ENCODE data around the gene ZC3H4. TPM values are rescaled to one million over a fixed set of nuclear protein-coding genes. Genes with fewer than 3 reads are reported as not detected.
"Not testable (repeated sequence)": the region's sequence is repeated elsewhere in the genome, so short reads cannot be mapped to it uniquely, and the experiment has no call there.

The ZC3H4 gene
- total and polyA plus RNA-seq, 2 donors: 12.1 to 14.3 TPM

DNA sequence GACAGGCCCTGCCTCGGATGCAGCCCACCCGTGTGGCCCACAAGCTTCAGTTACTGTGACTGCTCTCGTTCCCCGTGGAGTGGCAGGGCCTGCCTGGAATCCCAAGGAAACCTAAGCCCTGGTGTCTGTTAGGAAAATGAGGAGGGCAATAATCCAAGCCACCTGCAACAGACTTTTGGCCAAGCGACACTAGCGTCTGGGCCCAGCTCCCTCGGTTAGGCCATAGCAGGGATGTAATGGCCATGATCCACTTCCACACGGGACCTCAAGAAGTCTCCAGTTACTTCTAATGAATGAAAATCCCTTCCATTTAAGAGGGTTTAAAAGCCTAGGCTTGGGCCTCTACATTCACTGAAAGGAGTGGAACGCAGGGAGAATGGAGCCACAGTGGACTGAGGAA lies 8.9 kb downstream of the ZC3H4 start:
- peaks cover 14 to 37% of the 10 kb centered on the region in 2 donors for H3K4me1 ChIP-seq (ENCODE audit: control insufficient read depth in 2 of 2, insufficient read depth in 2 of 2, low read length in 2 of 2)
- DNase-seq (ENCODE audit: low read depth in 6 of 9, low spot score in 9 of 9): no peak
- H3K27ac ChIP-seq (ENCODE audit: low read depth in 1 of 2, low read length in 1 of 2): peak overlapping the region in 1 of 2 donors; percentile 42
- H3K36me3 ChIP-seq (ENCODE audit: control insufficient read depth in 2 of 2, insufficient read depth in 2 of 2, low read length in 1 of 2): peaks cover 29 to 46% of the 10 kb centered on the region in 2 donors
- H3K9me3 ChIP-seq (ENCODE audit: control insufficient read depth in 2 of 2, insufficient read depth in 1 of 2, low read length in 1 of 2): no peaks in the 10 kb centered on the region
- H3K27me3 ChIP-seq (ENCODE audit: control insufficient read depth in 2 of 2, insufficient read depth in 1 of 2, low read length in 1 of 2): no peaks in the 10 kb centered on the region
- H3K4me3 ChIP-seq (ENCODE audit: low read length in 2 of 2): no peak overlapping the region
- 95% methylated on average over 9 of the region's 9 CpGs for WGBS

DNA sequence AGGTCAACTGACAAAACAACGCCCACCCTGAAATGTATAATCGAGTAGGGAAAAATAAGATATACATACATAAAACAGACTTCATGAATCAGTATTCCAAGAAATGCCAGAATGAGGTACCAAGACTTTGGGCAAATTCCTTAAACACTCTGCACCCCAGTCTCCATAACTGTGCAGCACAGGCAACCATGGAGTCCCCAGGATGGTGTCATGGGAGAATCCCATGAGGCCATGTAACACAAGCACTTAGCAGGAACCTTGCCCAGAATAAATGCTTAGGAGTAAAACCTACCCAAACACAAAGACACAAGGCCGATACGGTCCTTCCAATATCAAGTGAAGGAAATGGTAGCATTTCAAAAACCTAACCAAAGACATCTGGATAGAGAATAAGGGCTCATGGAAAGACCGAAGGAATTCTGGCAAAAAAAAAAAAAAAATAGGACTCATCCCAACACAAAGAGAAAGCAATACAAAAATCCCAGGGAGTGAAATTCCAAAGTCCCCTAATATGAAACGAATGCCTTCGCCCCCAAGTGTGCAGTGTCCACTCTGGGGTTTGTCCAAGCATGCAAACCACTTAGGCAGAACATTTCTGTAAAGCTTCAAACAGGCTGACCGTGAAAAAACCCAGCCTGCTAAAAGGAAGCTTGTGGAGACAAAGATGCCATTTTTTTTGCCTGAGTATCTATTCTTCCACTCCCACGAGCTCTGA lies 11.1 kb downstream of the ZC3H4 start:
- DNase-seq (ENCODE audit: low read depth in 6 of 9, low spot score in 9 of 9): no peak
- H3K27ac ChIP-seq (ENCODE audit: low read depth in 1 of 2, low read length in 1 of 2): peak overlapping the region in 1 of 2 donors; percentile 42
- WGBS: 95% methylated on average over 9 of the region's 9 CpGs
- H3K36me3 ChIP-seq (ENCODE audit: control insufficient read depth in 2 of 2, insufficient read depth in 2 of 2, low read length in 1 of 2): peaks cover 26 to 48% of the 10 kb centered on the region in 2 donors
- no peak overlapping the region for H3K4me3 ChIP-seq (ENCODE audit: low read length in 2 of 2)
- no peaks in the 10 kb centered on the region for H3K9me3 ChIP-seq (ENCODE audit: control insufficient read depth in 2 of 2, insufficient read depth in 1 of 2, low read length in 1 of 2)
- peaks cover 10 to 26% of the 10 kb centered on the region in 2 donors for H3K4me1 ChIP-seq (ENCODE audit: control insufficient read depth in 2 of 2, insufficient read depth in 2 of 2, low read length in 2 of 2)
- no peaks in the 10 kb centered on the region for H3K27me3 ChIP-seq (ENCODE audit: control insufficient read depth in 2 of 2, insufficient read depth in 1 of 2, low read length in 1 of 2)

DNA sequence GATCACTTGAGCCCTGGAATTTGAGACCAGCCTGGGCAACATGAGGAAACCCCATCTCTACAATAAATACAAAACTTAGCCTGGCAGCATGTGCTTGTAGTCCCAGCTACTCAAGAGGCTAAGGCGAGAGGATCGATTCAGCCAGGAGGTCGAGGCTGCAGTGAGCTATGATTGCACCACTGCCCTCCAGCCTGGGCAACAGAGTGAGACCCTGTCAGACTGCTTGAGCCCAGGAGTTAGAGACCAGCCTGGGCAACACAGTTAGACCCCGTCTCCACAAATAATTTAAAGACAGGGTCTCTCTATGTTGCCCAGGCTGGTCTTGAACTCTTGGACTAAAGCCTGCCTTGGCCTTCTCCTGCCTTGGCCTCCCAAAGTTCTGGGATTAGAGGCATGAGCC lies 12.5 kb downstream of the ZC3H4 start:
- H3K36me3 ChIP-seq (ENCODE audit: control insufficient read depth in 2 of 2, insufficient read depth in 2 of 2, low read length in 1 of 2): peaks cover 28 to 50% of the 10 kb centered on the region in 2 donors
- H3K4me1 ChIP-seq (ENCODE audit: control insufficient read depth in 2 of 2, insufficient read depth in 2 of 2, low read length in 2 of 2): peaks cover 4 to 20% of the 10 kb centered on the region in 2 donors
- not testable (repeated sequence) for H3K9me3 ChIP-seq (ENCODE audit: control insufficient read depth in 2 of 2, insufficient read depth in 1 of 2, low read length in 1 of 2); H3K27me3 ChIP-seq (ENCODE audit: control insufficient read depth in 2 of 2, insufficient read depth in 1 of 2, low read length in 1 of 2); H3K27ac ChIP-seq (ENCODE audit: low read depth in 1 of 2, low read length in 1 of 2); DNase-seq (ENCODE audit: low read depth in 6 of 9, low spot score in 9 of 9); H3K4me3 ChIP-seq (ENCODE audit: low read length in 2 of 2)
- WGBS: 98% methylated on average over 4 of the region's 4 CpGs

DNA sequence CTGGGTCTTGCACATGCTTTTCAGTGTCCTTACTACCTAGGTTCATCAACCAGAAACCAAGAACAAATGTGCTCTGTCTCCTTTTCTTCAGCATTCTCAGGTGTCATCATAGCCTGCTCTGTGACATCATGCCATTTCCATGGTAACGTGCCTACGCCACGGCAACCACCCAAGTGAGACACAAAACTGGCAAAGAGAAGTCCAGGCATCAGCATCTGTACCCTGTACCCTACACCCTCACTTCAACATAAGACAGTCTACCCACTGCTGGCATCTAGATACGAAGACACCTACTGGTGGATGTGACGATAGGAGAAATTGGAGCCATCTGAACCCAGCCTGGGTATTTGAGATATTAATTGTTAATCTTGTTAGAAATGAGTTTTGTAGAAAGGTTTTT lies 13.3 kb downstream of the ZC3H4 start:
- no peak for DNase-seq (ENCODE audit: low read depth in 6 of 9, low spot score in 9 of 9)
- H3K27ac ChIP-seq (ENCODE audit: low read depth in 1 of 2, low read length in 1 of 2): no peak overlapping the region
- H3K4me1 ChIP-seq (ENCODE audit: control insufficient read depth in 2 of 2, insufficient read depth in 2 of 2, low read length in 2 of 2): peaks cover 6 to 23% of the 10 kb centered on the region in 2 donors
- H3K27me3 ChIP-seq (ENCODE audit: control insufficient read depth in 2 of 2, insufficient read depth in 1 of 2, low read length in 1 of 2): no peaks in the 10 kb centered on the region
- no peak overlapping the region for H3K4me3 ChIP-seq (ENCODE audit: low read length in 2 of 2)
- WGBS: 99% methylated on average over 5 of the region's 5 CpGs
- H3K9me3 ChIP-seq (ENCODE audit: control insufficient read depth in 2 of 2, insufficient read depth in 1 of 2, low read length in 1 of 2): no peaks in the 10 kb centered on the region
- peaks cover 23 to 50% of the 10 kb centered on the region in 2 donors for H3K36me3 ChIP-seq (ENCODE audit: control insufficient read depth in 2 of 2, insufficient read depth in 2 of 2, low read length in 1 of 2)

DNA sequence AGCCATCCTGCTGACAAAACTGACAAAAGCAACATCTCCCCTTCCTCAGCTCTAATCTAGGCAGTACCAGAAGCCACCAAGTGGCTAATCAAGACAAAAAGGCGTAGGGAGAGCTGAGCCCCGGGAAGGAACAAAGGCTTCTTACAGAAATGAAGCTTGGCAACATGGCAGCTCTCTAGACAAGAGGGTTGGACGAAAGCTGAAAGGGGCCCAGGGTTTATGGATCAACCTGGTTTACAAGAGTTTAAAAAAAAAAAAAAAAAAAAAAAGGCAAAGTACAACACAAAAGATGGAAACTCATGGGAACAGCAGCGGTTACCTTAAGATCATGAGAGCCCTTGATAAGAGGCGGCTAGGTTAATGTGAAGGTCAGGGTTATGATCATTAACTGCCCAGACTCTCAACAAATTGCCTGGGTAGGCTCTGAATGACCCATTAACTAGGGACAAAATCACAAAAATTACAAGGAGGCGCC lies 14.0 kb downstream of the ZC3H4 start:
- no peak overlapping the region for H3K4me3 ChIP-seq (ENCODE audit: low read length in 2 of 2)
- peaks cover 10 to 27% of the 10 kb centered on the region in 2 donors for H3K4me1 ChIP-seq (ENCODE audit: control insufficient read depth in 2 of 2, insufficient read depth in 2 of 2, low read length in 2 of 2)
- no peaks in the 10 kb centered on the region for H3K27me3 ChIP-seq (ENCODE audit: control insufficient read depth in 2 of 2, insufficient read depth in 1 of 2, low read length in 1 of 2)
- H3K9me3 ChIP-seq (ENCODE audit: control insufficient read depth in 2 of 2, insufficient read depth in 1 of 2, low read length in 1 of 2): no peaks in the 10 kb centered on the region
- DNase-seq (ENCODE audit: low read depth in 6 of 9, low spot score in 9 of 9): no peak
- 89% methylated on average over 6 of the region's 6 CpGs for WGBS
- peaks cover 22 to 53% of the 10 kb centered on the region in 2 donors for H3K36me3 ChIP-seq (ENCODE audit: control insufficient read depth in 2 of 2, insufficient read depth in 2 of 2, low read length in 1 of 2)
- H3K27ac ChIP-seq (ENCODE audit: low read depth in 1 of 2, low read length in 1 of 2): no peak overlapping the region

DNA sequence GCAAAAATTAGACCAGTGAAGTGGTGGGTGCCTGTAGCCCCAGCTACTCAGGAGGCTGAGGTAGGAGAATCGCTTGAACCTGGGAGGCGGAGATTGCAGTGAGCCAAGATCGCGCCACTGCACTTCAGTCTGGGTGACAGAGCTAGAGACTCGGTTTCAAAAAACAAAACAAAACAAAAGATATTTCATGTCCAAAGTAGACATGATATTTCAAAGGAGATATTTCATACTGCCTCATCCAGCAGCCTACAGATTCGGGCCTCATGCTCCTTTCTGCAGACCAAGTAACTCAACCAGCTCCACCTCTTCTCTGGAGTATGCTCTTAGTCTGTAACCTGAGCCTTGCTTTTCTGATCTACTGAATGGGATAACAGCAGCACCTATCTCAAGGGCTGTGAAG lies 15.0 kb downstream of the ZC3H4 start:
- no peak for DNase-seq (ENCODE audit: low read depth in 6 of 9, low spot score in 9 of 9)
- Histone ChIP-seq H3K36me3 (ENCODE audit: control insufficient read depth in 2 of 2, insufficient read depth in 2 of 2, low read length in 1 of 2) (peaks cover 28 to 59% of the 10 kb centered on the region in 2 donors), H3K27ac (ENCODE audit: low read depth in 1 of 2, low read length in 1 of 2) (no peak overlapping the region), H3K27me3 (ENCODE audit: control insufficient read depth in 2 of 2, insufficient read depth in 1 of 2, low read length in 1 of 2) (no peaks in the 10 kb centered on the region), H3K9me3 (ENCODE audit: control insufficient read depth in 2 of 2, insufficient read depth in 1 of 2, low read length in 1 of 2) (no peaks in the 10 kb centered on the region), H3K4me3 (ENCODE audit: low read length in 2 of 2) (no peak overlapping the region), H3K4me1 (ENCODE audit: control insufficient read depth in 2 of 2, insufficient read depth in 2 of 2, low read length in 2 of 2) (peaks cover 10 to 28% of the 10 kb centered on the region in 2 donors)
- WGBS: 94% methylated on average over 6 of the region's 6 CpGs

DNA sequence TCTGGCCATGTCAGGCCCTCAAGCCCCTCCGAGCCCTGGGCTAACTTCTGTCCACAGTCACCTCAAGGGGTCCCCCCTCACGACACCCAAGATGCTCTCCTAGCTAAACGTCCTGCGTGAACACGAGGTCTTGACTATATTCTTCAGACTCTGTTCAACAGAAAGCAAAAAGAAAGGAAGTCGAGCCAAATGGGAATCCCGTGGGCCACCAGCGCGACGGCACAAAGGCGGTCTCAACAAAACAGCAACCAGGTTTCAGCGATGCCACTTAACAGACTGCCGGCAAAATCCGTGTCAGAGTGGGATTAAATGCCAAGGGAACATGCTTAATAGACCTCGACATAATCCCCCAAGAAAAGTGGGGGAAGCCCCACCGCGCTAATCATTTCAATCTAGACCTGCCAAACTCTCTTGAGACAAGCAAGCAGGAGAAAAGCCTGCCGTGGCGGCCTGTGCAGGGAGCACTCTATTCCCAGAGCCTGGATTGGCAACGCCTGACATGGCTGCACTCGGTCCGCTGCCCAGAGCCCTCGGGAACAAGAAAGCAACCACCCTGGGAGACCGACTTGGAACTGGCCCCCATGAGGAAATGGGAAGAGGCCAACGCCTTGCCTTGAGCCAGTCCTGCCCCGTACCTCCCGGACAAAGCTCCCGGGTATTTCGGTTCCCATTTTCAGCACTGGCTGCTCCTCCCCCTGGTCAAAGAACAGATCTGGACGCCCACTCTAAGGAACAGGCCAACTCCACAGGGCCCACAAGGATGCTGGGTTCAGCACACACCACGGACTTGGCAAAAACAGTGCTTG lies 16.0 kb downstream of the ZC3H4 start:
- Histone ChIP-seq H3K36me3 (ENCODE audit: control insufficient read depth in 2 of 2, insufficient read depth in 2 of 2, low read length in 1 of 2) (peaks cover 38 to 62% of the 10 kb centered on the region in 2 donors), H3K4me3 (ENCODE audit: low read length in 2 of 2) (no peak overlapping the region), H3K9me3 (ENCODE audit: control insufficient read depth in 2 of 2, insufficient read depth in 1 of 2, low read length in 1 of 2) (no peaks in the 10 kb centered on the region), H3K4me1 (ENCODE audit: control insufficient read depth in 2 of 2, insufficient read depth in 2 of 2, low read length in 2 of 2) (peaks cover 10 to 28% of the 10 kb centered on the region in 2 donors), H3K27me3 (ENCODE audit: control insufficient read depth in 2 of 2, insufficient read depth in 1 of 2, low read length in 1 of 2) (no peaks in the 10 kb centered on the region), H3K27ac (ENCODE audit: low read depth in 1 of 2, low read length in 1 of 2) (no peak overlapping the region)
- WGBS: 93% methylated on average over 31 of the region's 31 CpGs
- DNase-seq (ENCODE audit: low read depth in 6 of 9, low spot score in 9 of 9): no peak

DNA sequence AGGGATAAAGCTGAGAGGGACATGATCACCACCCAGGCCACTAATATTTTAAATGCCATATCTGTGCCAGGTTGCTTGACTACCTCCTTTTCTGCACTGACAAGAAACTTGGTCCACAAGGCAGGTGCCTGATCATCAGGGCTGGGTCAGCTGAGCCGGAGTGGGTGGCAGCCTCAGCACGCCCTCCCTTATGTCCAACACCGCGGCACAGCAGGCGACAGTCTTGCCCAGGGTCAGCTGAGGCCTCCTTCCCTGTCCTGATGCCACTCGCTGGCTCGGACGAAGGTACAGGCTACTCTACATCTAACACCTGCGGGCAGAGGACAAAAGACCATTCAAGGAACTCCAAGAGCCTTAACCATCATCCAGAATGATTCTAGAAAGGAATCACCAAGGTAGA lies 16.9 kb downstream of the ZC3H4 start:
- 99% methylated on average over 9 of the region's 9 CpGs for WGBS
- no peak overlapping the region for H3K27ac ChIP-seq (ENCODE audit: low read depth in 1 of 2, low read length in 1 of 2)
- H3K36me3 ChIP-seq (ENCODE audit: control insufficient read depth in 2 of 2, insufficient read depth in 2 of 2, low read length in 1 of 2): peaks cover 45 to 67% of the 10 kb centered on the region in 2 donors
- no peak overlapping the region for H3K4me3 ChIP-seq (ENCODE audit: low read length in 2 of 2)
- no peaks in the 10 kb centered on the region for H3K9me3 ChIP-seq (ENCODE audit: control insufficient read depth in 2 of 2, insufficient read depth in 1 of 2, low read length in 1 of 2)
- no peak for DNase-seq (ENCODE audit: low read depth in 6 of 9, low spot score in 9 of 9)
- no peaks in the 10 kb centered on the region for H3K27me3 ChIP-seq (ENCODE audit: control insufficient read depth in 2 of 2, insufficient read depth in 1 of 2, low read length in 1 of 2)
- H3K4me1 ChIP-seq (ENCODE audit: control insufficient read depth in 2 of 2, insufficient read depth in 2 of 2, low read length in 2 of 2): peaks cover 10 to 28% of the 10 kb centered on the region in 2 donors

DNA sequence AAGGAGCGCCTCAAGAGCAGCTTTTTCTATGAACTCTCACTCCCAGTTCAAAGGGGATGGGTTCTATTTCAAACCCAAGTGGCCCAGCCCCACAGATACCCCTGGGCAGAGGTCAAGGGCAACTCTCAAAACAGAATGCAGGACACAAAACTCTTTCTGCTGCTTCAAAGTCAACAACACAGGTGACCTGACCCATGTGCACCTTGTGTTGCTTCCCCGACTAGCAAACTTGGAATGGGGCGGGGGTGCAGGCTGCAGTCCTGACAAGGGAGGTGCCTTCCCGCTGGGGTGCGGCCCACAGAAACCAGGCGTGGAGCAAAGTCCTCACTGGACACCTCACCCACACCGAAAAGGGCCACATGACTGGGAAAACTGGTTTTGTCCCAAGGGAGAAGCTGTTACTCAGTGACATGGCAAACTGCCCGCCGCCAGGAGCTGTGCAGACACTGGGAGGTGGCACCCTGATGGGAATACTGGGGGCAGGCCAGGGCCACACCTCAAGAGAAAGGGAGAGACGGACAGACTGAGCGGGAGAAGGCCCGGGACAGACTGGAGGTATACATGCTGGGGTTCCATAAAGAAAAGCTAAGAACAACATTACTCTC lies 17.4 kb downstream of the ZC3H4 start:
- H3K36me3 ChIP-seq (ENCODE audit: control insufficient read depth in 2 of 2, insufficient read depth in 2 of 2, low read length in 1 of 2): peaks cover 45 to 70% of the 10 kb centered on the region in 2 donors
- peak overlapping the region in 1 of 2 donors; percentile 43 for H3K27ac ChIP-seq (ENCODE audit: low read depth in 1 of 2, low read length in 1 of 2)
- H3K4me1 ChIP-seq (ENCODE audit: control insufficient read depth in 2 of 2, insufficient read depth in 2 of 2, low read length in 2 of 2): peaks cover 10 to 28% of the 10 kb centered on the region in 2 donors
- H3K27me3 ChIP-seq (ENCODE audit: control insufficient read depth in 2 of 2, insufficient read depth in 1 of 2, low read length in 1 of 2): no peaks in the 10 kb centered on the region
- no peak overlapping the region for H3K4me3 ChIP-seq (ENCODE audit: low read length in 2 of 2)
- 96% methylated on average over 12 of the region's 12 CpGs for WGBS
- no peaks in the 10 kb centered on the region for H3K9me3 ChIP-seq (ENCODE audit: control insufficient read depth in 2 of 2, insufficient read depth in 1 of 2, low read length in 1 of 2)
- no peak for DNase-seq (ENCODE audit: low read depth in 6 of 9, low spot score in 9 of 9)
